Activated CD8-positive, alpha-beta memory T cell treated with anti-CD3 and anti-CD28 coated beads, Interleukin-2, amount 50 U/mL, for 24 hours (primary cell): ENCODE results near the gene FBXO22.
"Not testable (repeated sequence)": the region's sequence is repeated elsewhere in the genome, so short reads cannot be mapped to it uniquely, and the experiment has no call there.

Source experiments
- DNase-seq: peaks from one replicate; pipeline ENCODE4 v3.0.0-alpha.2; 2020; ENCODE audit errors: extremely low read depth

FBXO22 gene

DNA sequence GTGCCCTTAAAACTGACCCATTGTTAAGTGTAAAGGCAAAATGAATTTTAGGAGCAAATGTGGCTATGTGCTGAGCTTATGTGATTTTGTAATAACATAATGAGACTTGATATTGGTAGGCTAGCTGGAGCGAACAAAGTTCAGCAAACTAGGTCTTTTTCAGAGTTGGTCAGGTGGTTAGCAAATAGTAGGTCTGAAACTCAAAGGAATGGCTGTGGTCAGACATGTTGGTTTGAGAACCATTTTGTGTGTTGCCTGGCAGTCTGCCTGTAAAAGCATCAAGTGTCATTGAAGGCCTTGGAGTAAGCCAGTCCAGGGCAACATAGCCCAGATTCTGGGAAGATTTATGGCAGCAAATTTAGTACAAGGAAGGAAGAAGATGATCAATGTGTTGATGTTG is 16.4 kb downstream of the FBXO22 start:
- DNase-seq: no peak

- DNase-seq: no peak
These were observed 18.3 kb downstream of the FBXO22 start for GRCh38 chr15:75921732-75922703.

DNA sequence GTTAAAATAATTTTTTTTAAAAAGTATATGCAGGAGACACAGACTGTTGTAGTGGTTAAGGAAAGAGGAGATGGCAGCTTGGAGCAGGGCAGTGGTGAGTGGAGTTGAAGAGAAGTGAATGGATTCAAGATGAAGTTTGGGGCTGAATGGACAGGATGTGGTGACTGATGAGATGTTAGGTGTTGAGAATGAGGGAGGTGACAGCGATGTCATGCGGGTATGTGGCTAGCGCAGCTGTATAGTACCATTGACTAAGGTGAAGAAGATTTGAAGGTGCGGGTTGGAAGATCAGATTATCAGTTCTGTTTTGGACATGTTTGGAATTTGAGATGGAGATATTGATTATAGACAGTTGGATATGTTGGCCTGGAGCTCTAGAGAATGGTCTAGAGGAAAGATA is 20.1 kb downstream of the FBXO22 start:
- no peak for DNase-seq

DNA sequence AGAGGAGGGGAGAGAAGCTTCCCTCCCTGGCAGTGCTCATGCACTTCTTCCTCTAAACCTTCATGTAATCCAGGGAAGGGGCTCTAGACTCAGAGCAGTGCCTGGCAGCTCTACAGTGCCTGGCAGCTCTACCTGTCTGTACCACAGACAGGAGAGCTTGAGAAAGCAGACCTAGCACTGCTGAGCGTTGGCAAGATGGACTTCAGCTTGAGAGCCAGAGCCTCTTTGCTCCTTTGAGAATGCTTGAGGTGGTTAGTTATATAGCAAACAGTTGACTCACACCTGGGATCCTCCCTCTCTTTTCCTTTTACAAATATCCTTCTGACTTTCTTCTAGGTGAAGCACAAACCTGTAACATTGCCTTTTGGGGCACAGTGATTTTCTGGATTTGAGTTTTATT is 20.9 kb downstream of the FBXO22 start:
- no peak for DNase-seq

- no peak for DNase-seq
These were observed 21.8 kb downstream of the FBXO22 start for GRCh38 chr15:75925440-75925839.

- DNase-seq: no peak
These were observed 23.3 kb downstream of the FBXO22 start for GRCh38 chr15:75926931-75927330.

GRCh38 chr15:75927601-75928000 is 23.9 kb downstream of the FBXO22 start:
- DNase-seq: no peak

- no peak for DNase-seq
These were observed 25.3 kb downstream of the FBXO22 start for GRCh38 chr15:75928680-75929608.

DNA sequence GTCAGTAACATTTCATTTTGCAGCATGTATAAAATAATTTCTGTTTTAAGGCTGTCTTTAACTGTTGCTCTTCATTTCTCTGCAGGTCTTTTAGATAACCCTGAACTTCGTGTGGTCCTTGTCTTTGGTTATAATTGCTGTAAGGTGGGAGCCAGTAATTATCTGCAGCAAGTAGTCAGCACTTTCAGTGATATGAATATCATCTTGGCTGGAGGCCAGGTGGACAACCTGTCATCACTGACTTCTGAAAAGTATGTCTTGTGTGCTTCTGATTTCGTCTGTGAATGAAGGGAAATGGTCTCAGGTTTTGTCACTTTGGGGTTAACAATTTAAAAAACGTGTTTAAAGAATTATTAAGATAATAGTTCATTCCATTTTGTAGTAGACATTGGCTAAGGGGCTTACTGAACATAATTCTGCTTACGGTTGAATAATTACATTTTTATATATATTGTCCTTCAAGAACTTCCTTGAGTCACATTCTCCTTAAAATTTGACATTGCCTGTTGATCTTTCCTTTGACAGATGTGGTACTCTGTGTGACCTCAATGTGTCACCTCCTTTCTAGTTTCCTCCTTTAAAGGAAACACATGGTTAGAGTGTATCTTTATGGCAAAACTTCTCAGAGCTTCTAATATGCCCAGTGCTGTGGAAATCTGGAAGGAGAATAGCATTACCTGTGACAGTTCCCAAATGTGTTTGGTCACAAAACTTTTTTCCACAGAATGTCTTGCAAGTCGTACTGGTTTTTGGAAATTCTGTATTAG is 26.3 kb downstream of the FBXO22 start:
- DNase-seq: no peak

GRCh38 chr15:75930866-75931265 is 27.2 kb downstream of the FBXO22 start:
- no peak for DNase-seq

DNA sequence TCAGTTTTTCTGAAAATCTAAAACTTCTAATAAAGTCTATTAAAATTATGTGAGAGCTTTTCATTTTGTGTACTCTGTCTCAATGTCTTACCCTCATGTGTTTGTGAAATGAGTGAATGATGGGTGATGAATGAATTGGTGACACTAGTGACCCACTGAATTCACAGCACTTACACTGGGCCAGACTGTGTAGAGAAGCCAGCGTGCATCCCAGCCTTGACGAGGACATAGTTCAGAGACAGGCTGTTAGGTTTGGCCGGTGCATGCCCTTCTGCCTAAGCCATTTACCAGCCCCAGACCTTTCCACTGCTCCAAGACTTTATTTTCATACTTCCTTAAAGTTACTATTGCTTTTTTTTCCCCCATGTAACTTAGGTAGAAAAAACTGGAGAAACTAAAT is 38.8 kb downstream of the FBXO22 start:
- DNase-seq: no peak

GRCh38 chr15:75943246-75943645 is 39.6 kb downstream of the FBXO22 start:
- no peak for DNase-seq

- no peak for DNase-seq
These were observed 40.1 kb downstream of the FBXO22 start for GRCh38 chr15:75943713-75944215.

DNA sequence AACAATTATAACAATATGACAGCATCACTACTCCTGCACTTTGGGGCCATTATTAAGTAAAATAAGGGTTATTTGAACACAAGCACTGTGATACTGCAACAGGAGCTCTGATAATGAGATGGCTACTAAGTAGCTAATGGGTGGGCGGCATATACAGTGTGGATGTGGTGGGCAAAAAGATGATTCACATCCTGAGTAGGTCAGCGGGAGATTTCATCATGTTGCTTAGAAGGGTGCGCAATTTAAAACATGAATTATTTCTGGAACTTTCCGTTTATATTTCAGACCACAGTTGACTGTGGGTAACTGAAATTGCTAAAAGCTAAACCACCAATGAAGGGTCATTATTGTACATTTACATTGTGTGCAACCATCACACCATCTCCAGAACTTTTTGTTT is 42.3 kb downstream of the FBXO22 start:
- no peak for DNase-seq

- no peak for DNase-seq
These were observed 43.4 kb downstream of the FBXO22 start for GRCh38 chr15:75947092-75947491.

GRCh38 chr15:75948761-75949296 is 45.2 kb downstream of the FBXO22 start:
- DNase-seq: no peak

DNA sequence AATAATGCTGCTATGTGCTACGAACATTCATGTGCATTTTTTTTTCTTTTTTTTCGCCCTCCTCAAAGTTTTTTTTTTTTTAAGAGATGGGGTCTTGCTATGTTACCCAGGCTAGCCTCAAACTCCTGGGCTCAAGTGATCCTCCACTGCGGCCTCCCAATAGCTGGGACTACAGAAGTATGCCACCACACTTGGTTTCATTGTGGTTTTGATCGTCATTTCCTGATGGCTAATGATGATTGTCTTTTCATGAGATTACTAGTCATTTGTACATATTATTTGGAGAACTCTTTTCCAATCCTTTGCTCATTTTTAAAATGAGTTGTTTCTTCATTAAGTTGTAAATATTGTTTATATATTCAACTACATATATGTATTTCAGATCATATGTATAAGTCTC is 48.8 kb downstream of the FBXO22 start:
- no peak for DNase-seq

GRCh38 chr15:75955720-75956119 is 52.0 kb downstream of the FBXO22 start:
- no peak for DNase-seq

DNA sequence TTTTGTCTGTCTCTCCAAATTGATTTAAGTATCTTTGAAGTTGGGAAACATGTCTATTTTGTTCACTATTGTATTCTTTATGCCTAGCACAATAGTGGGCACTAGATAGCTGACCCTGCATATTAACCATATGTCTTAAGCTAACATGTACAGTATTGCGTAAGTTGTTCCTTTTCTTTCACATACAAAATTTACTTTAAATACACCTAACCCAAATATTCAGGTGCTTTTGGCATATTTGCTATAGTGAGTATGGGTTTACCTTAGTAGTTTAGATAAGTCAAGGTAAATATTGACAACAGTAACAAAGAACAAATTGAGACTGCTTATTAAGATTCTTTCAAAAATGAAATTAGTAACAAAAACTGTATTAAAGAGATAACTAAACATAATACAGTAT is 57.7 kb downstream of the FBXO22 start:
- DNase-seq: no peak

DNA sequence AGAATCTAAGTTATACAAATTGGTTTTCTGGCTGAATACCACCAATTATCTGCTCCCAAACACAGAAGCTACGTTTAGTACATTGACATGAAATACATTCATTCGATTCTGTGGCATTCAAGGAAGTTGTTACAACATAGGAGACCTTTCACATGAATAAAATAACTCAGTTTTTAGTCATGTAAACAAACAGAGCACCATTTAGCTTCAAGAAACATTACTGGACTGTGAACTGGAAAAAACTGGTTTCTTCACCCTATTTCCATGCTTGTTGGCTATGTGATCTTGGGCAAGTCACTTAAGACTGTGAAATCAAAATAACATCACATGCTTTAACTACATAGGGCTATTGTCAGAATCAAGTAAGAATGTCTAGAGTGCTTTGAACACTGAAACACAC is 62.4 kb downstream of the FBXO22 start:
- DNase-seq: no peak

DNA sequence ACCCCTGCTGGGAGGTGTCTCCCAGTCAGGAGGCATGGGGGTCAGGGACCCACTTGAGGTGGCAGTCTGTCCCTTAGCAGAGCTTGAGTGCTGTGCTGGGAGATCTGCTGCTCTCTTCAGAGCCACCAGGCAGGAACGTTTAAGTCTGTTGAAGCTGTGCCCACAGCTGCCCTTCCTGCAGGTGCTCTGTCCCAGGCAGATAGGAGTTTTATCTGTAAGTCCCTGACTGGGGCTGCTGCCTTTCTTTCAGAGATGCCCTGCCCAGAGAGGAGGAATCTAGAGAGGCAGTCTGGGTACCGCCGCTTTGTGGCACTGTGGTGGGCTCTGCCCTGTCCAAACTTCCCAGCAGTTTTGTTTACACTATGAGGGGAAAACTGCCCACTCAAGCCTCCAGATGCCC is 73.1 kb downstream of the FBXO22 start:
- not testable (repeated sequence) for DNase-seq
